ENCODE data around the gene GUF1.

Gene GUF1

DNA sequence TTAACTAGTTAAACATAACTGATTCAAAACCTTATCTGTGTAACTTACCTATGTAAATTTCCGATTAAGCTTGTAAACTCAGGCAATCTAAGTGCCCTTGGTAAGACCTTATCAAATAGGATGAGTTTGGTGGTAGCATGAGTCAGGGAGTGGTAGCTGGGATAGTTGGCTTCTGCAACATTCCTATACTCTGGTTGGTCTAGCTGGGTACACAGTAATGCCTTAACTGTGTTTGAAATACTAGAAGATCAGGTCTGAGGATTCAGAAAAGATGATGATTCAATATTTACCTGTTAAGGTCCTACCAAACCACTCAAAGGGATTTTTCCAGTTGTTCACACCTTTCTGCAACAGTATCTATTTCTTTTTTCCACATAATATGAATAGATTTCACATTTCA is 32.1 kb upstream of the GUF1 start:
- Histone ChIP-seq H3K36me3 (no peaks in the 10 kb centered on the region), H3K9me3 (peaks cover 0 to 10% (median 0%) of the 10 kb centered on the region in 3 donors), H3K4me3 (no peak overlapping the region), H3K27ac (no peak overlapping the region), H3K4me1 (no peaks in the 10 kb centered on the region), H3K27me3 (no peaks in the 10 kb centered on the region)
- TF ChIP-seq, protein P1, sequence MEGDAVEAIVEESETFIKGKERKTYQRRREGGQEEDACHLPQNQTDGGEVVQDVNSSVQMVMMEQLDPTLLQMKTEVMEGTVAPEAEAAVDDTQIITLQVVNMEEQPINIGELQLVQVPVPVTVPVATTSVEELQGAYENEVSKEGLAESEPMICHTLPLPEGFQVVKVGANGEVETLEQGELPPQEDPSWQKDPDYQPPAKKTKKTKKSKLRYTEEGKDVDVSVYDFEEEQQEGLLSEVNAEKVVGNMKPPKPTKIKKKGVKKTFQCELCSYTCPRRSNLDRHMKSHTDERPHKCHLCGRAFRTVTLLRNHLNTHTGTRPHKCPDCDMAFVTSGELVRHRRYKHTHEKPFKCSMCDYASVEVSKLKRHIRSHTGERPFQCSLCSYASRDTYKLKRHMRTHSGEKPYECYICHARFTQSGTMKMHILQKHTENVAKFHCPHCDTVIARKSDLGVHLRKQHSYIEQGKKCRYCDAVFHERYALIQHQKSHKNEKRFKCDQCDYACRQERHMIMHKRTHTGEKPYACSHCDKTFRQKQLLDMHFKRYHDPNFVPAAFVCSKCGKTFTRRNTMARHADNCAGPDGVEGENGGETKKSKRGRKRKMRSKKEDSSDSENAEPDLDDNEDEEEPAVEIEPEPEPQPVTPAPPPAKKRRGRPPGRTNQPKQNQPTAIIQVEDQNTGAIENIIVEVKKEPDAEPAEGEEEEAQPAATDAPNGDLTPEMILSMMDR (IDR thresholded peaks at IDR 0.05): no peak
- intact Hi-C loops (cut with DNase I; ENCODE audit: low total_unique reads): no loop called here
- no peak for DNase-seq

DNA sequence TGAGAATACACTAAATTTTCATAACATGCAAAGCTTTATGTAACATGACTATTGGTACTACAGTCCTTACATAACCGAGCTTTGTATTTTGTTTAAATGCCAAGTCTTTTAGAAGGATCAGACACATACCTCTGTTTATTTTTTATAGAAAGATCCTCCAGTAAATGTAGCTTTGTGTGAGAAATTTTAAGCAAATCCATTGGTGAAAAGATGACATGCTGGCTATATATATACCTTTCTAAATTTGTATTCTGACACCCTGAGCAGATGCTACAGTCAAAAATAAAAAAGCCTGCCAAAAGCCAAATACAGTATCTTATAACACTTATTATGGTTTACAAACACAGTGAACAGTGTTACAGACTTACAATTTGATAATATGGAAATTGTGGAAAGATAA is 26.8 kb upstream of the GUF1 start, which contains the start of gene YIPF7:
Gene YIPF7 (minus strand): TSS at position 201 of the 400 bp plus-strand sequence. CDS start 1,525 bp downstream, outside the sequence.
- H3K4me3 ChIP-seq: no peak within 1 kb of the TSS
- intact Hi-C loops (cut with DNase I; ENCODE audit: low total_unique reads): no loop called here
- TF ChIP-seq, protein P1 (IDR thresholded peaks at IDR 0.05): no peak
- no peak within 1 kb of the TSS for H3K27ac ChIP-seq
- no peaks in the 10 kb centered on the region for H3K9me3 ChIP-seq
- DNase-seq: no peak
- H3K36me3 ChIP-seq: no peaks in the 10 kb centered on the region
- H3K27me3 ChIP-seq: no peaks in the 10 kb centered on the region
- H3K4me1 ChIP-seq: no peaks in the 10 kb centered on the region

DNA sequence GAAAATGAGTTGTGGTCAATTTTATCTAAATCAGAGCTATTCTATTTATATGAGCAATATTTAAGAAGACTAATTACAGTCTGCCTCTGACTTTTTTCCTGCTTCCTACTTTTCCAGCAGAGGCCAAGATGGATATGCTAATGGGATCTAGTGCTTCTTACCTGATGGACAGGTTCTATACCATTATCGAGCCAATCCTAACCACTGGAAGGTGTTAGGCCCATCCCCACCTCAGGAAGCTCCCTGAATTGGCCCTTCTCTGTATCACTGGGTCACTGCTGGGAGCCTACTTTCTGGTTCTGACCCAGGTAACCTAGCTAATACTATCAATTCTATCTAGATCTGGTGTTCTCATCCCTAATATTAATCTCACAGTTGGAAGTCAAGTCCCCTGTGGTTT is 26.2 kb upstream of the GUF1 start:
- Histone ChIP-seq H3K4me1 (no peaks in the 10 kb centered on the region), H3K36me3 (no peaks in the 10 kb centered on the region), H3K4me3 (no peak overlapping the region), H3K27me3 (no peaks in the 10 kb centered on the region), H3K27ac (no peak overlapping the region), H3K9me3 (no peaks in the 10 kb centered on the region)
- no peak for DNase-seq
- TF ChIP-seq, protein P1 (IDR thresholded peaks at IDR 0.05): no peak
- intact Hi-C loops (cut with DNase I; ENCODE audit: low total_unique reads): no loop called here

DNA sequence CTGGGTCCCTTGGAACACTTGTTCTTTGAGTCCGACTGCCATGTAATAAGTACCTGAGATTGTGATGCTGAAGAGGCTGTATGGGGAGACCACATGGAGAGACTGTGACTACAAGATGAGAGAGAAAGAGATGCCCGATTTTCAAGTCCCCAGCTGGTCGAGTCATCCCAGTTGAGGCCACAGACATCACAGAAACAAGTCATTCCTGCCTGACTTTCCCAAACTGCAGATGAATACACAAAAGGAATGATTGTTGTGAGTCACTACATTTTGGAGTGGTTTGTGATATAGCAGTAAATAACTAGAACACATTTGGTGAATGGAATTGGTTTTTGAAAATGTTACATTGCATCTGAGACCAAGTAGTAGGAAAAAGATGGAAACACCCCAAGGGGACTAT is 17.8 kb upstream of the GUF1 start:
- Histone ChIP-seq H3K27ac (no peak overlapping the region), H3K27me3 (no peaks in the 10 kb centered on the region), H3K4me1 (no peaks in the 10 kb centered on the region), H3K36me3 (no peaks in the 10 kb centered on the region), H3K4me3 (no peak overlapping the region), H3K9me3 (no peaks in the 10 kb centered on the region)
- intact Hi-C loops (cut with DNase I; ENCODE audit: low total_unique reads): no loop called here
- no peak for DNase-seq
- TF ChIP-seq, protein P1 (IDR thresholded peaks at IDR 0.05): no peak

DNA sequence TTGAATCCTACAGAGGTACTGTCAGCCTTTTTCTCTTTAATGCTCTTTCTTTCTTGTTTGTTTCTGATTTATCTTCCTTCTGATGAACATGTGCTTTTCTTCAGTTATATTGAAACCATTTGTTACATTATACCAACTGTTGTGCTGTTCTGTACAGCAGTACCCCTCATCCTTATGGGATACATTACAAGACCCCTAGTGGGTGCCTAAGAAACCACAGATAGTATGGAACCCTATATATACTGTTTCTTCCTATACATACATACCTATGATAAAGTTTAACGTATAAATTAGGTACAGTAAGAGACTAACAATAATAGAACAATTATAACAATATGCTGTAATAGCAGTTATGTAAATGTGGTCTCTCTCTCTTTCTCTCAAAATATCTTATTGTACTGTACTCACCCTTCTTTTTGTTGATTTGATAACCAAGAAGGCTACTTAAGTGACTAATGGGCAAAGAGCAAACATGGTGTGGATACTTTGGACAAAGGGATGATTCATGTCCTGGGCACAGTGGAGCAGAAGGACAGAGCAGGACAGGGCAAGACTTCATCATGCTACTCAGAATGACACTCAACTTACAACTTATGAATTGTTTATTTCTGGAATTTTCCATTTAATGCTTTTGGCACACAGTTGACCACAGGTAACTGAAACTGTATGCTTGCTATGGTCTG is 16.1 kb upstream of the GUF1 start:
- TF ChIP-seq, protein P1 (IDR thresholded peaks at IDR 0.05): no peak

More for the DNA sequence above, 16.1 kb upstream of the GUF1 start:
- H3K4me3 ChIP-seq: no peak overlapping the region
- no peak for DNase-seq
- no peaks in the 10 kb centered on the region for H3K4me1 ChIP-seq
- H3K27me3 ChIP-seq: no peaks in the 10 kb centered on the region
- no peak overlapping the region for H3K27ac ChIP-seq
- intact Hi-C loops (cut with DNase I; ENCODE audit: low total_unique reads): no loop called here
- no peaks in the 10 kb centered on the region for H3K36me3 ChIP-seq
- no peaks in the 10 kb centered on the region for H3K9me3 ChIP-seq

Measured in tibial artery (tissue), 4 donors.